Measurements from ENCODE around the gene USP17L20.
"Not testable (repeated sequence)": the region's sequence is repeated elsewhere in the genome, so short reads cannot be mapped to it uniquely, and the experiment has no call there.

The USP17L20 gene

GRCh38 chr4:9257824-9258223, at the start of gene USP17L20:
Gene USP17L20, plus strand, starts transcription at chr4:9258124. Its CDS starts 0 bp downstream, at chr4:9258124.
- DNase-seq: not testable (repeated sequence)

GRCh38 chr4:9210357-9210756, 47.6 kb upstream of the USP17L20 start, which contains the start of gene USP17L10:
Gene USP17L10, plus strand, starts transcription at chr4:9210657. Its CDS starts 0 bp downstream, at chr4:9210657.
- not testable (repeated sequence) for DNase-seq

DNA sequence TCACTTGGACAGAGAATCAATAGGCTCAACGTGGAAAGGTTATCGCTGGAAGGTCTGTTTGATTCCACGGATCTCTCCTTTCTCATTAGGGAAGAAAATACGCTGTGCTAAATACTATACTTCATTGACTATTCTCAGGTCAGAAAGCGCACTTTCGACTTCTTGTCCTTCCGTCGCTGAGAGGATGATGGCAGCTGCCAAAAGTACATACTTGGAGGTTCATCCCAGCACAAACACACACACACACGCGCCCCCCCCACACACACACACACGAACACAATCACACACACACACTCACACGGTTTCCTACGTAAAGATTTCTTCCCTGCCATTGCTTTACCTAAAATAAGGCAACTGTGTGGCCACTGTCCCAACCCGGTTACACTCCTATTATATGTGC, 43.2 kb upstream of the USP17L20 start:
- not testable (repeated sequence) for DNase-seq

- DNase-seq: not testable (repeated sequence)
Observed at GRCh38 chr4:9215105-9215504, 42.8 kb upstream of the USP17L20 start, which contains the start of gene USP17L11. Gene USP17L11, plus strand, starts transcription at chr4:9215405. Its CDS starts 0 bp downstream, at chr4:9215405.

DNA sequence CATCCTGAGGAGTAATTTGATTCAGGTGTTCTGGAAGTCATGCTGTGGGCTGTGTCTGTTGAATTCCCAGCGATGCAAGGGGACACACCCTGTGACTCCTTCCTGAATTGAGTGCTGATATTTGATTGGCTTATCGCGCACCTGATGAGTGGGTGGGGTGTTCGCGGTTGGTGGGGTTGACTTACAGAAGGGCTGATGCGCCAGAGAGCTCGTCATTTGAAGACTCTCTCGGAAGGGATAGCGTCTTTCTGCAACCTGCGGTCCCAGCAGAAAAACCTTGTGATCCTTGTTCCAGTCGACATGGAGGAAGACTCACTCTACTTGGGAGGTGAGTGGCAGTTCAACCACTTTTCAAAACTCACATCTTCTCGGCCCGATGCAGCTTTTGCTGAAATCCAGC, 38.1 kb upstream of the USP17L20 start, which contains the start of gene USP17L12:
Gene USP17L12, plus strand, starts transcription at position 301 of the 400 bp plus-strand sequence. Its CDS starts 0 bp downstream, at position 301.
- not testable (repeated sequence) for DNase-seq

GRCh38 chr4:9224596-9224995, 33.3 kb upstream of the USP17L20 start, which contains the start of gene USP17L13:
Gene USP17L13, plus strand, starts transcription at chr4:9224896. Its CDS starts 0 bp downstream, at chr4:9224896.
- not testable (repeated sequence) for DNase-seq

- DNase-seq: not testable (repeated sequence)
Observed at GRCh38 chr4:9230249-9230648, 27.7 kb upstream of the USP17L20 start.

DNA sequence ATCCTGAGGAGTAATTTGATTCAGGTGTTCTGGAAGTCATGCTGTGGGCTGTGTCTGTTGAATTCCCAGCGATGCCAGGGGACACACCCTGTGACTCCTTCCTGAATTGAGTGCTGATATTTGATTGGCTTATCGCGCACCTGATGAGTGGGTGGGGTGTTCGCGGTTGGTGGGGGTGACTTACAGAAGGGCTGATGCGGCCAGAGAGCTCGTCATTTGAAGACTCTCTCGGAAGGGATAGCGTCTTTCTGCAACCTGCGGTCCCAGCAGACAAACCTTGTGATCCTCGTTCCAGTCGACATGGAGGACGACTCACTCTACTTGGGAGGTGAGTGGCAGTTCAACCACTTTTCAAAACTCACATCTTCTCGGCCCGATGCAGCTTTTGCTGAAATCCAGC, 23.8 kb upstream of the USP17L20 start, which contains the start of gene USP17L15:
Gene USP17L15, plus strand, starts transcription at position 301 of the 400 bp plus-strand sequence. Its CDS starts 0 bp downstream, at position 301.
- not testable (repeated sequence) for DNase-seq

- DNase-seq: not testable (repeated sequence)
Observed at GRCh38 chr4:9238461-9238860, 19.5 kb upstream of the USP17L20 start.

- not testable (repeated sequence) for DNase-seq
Observed at GRCh38 chr4:9243579-9243978, 14.3 kb upstream of the USP17L20 start, which contains the start of gene USP17L17. Gene USP17L17, plus strand, starts transcription at chr4:9243879. Its CDS starts 0 bp downstream, at chr4:9243879.

GRCh38 chr4:9247953-9248680, 9.8 kb upstream of the USP17L20 start, which contains the start of gene USP17L18:
Gene USP17L18, plus strand, starts transcription at chr4:9248630. Its CDS starts 0 bp downstream, at chr4:9248630.
- not testable (repeated sequence) for DNase-seq

GRCh38 chr4:9253078-9253477, 4.8 kb upstream of the USP17L20 start, which contains the start of gene USP17L19:
Gene USP17L19, plus strand, starts transcription at chr4:9253378. Its CDS starts 0 bp downstream, at chr4:9253378.
- not testable (repeated sequence) for DNase-seq

DNA sequence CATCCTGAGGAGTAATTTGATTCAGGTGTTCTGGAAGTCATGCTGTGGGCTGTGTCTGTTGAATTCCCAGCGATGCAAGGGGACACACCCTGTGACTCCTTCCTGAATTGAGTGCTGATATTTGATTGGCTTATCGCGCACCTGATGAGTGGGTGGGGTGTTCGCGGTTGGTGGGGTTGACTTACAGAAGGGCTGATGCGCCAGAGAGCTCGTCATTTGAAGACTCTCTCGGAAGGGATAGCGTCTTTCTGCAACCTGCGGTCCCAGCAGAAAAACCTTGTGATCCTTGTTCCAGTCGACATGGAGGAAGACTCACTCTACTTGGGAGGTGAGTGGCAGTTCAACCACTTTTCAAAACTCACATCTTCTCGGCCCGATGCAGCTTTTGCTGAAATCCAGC, 4.6 kb downstream of the USP17L20 start, which contains the start of gene USP17L21:
Gene USP17L21, plus strand, starts transcription at position 301 of the 400 bp plus-strand sequence. Its CDS starts 0 bp downstream, at position 301.
- not testable (repeated sequence) for DNase-seq

DNA sequence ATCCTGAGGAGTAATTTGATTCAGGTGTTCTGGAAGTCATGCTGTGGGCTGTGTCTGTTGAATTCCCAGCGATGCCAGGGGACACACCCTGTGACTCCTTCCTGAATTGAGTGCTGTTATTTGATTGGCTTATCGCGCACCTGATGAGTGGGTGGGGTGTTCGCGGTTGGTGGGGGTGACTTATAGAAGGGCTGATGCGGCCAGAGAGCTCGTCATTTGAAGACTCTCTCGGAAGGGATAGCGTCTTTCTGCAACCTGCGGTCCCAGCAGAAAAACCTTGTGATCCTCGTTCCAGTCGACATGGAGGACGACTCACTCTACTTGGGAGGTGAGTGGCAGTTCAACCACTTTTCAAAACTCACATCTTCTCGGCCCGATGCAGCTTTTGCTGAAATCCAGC, 9.4 kb downstream of the USP17L20 start, which contains the start of gene USP17L22:
Gene USP17L22, plus strand, starts transcription at position 301 of the 400 bp plus-strand sequence. Its CDS starts 0 bp downstream, at position 301.
- not testable (repeated sequence) for DNase-seq

DNA sequence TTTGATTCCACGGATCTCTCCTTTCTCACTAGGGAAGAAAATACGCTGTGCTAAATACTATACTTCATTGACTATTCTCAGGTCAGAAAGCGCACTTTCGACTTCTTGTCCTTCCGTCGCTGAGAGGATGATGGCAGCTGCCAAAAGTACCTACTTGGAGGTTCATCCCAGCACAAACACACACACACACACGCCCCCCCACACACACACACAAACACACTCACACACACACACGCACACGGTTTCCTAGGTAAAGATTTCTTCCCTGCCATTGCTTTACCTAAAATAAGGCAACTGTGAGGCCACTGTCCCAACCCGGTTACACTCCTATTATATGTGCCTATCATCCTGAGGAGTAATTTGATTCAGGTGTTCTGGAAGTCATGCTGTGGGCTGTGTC, 13.8 kb downstream of the USP17L20 start:
- not testable (repeated sequence) for DNase-seq
